Parathyroid adenoma (tissue), 2 donors: ENCODE data around the gene RAB22A.

Source experiments
- H2AFZ ChIP-seq: fragments of 300-600 bp; sonication (generic); one replicate; pipeline ENCODE4 v1.7.0; 2017; ENCODE audit warnings: antibody characterized with exemption, mild to moderate bottlenecking
- H3K27ac ChIP-seq: fragments of 300-600 bp; sonication (generic); one replicate; pipeline ENCODE4 v1.7.0; 2017
- H3K27me3 ChIP-seq: fragments of 300-600 bp; sonication (generic); one replicate; pipeline ENCODE4 v1.7.0; 2017; ENCODE audit warnings: low read length; ENCODE audit not compliant: control insufficient read depth, insufficient read depth
- H3K36me3 ChIP-seq: fragments of 300-600 bp; sonication (generic); one replicate; pipeline ENCODE4 v1.7.0; 2017; ENCODE audit warnings: low read length; ENCODE audit not compliant: control insufficient read depth, insufficient read depth
- H3K4me1 ChIP-seq: fragments of 300-600 bp; sonication (generic); one replicate; pipeline ENCODE4 v1.7.0; 2017; ENCODE audit warnings: control low read depth
- H3K4me2 ChIP-seq: fragments of 300-600 bp; sonication (generic); one replicate; pipeline ENCODE4 v1.7.0; 2017; ENCODE audit warnings: low read length
- H3K4me3 ChIP-seq: fragments of 300-600 bp; sonication (generic); one replicate; pipeline ENCODE4 v1.7.0; 2017; ENCODE audit warnings: low read depth, low read length
- H3K79me2 ChIP-seq: fragments of 300-600 bp; sonication (generic); one replicate; pipeline ENCODE4 v1.7.0; 2017; ENCODE audit warnings: control low read depth
- H3K9ac ChIP-seq: fragments of 300-600 bp; sonication (generic); one replicate; pipeline ENCODE4 v1.7.0; 2017; ENCODE audit warnings: mild to moderate bottlenecking
- H3K9me3 ChIP-seq: fragments of 300-600 bp; sonication (generic); one replicate; pipeline ENCODE4 v1.7.0; 2017; ENCODE audit warnings: low read length; ENCODE audit not compliant: control insufficient read depth
- CTCF ChIP-seq: fragments of 300-600 bp; sonication (generic); IDR thresholded peaks from one replicate; pipeline ENCODE4 v1.7.0; 2017; ENCODE audit warnings: antibody characterized with exemption, mild to moderate bottlenecking
- donor health status: primary hyperparathyroidism.

Gene RAB22A

DNA sequence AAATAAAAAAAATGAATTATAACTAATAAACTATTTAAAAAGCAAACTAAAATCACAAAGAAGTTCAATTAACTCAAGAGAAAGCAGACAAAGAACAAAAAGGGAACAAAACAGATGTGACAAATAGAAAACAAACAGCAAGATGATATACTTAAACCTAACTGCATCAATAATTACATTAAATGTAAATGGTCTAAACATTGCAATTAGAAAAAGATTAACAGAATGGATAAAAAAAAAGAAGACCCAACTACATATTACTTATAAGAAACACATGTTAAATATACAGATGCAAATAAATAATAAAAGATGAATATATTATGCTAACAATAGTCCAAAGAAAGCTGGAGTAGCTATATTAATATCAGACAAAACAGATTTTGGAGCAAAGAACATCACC lies 35.1 kb upstream of the RAB22A start:
- no peaks in the 10 kb centered on the region for H3K9me3 ChIP-seq
- H3K79me2 ChIP-seq: peaks cover 3% of the 10 kb centered on the region
- no peak overlapping the region for H3K9ac ChIP-seq
- H3K36me3 ChIP-seq: no peaks in the 10 kb centered on the region
- H3K27ac ChIP-seq: no peak overlapping the region
- no peaks in the 10 kb centered on the region for H3K4me1 ChIP-seq
- H2AFZ ChIP-seq: no peak overlapping the region
- H3K4me2 ChIP-seq: no peak overlapping the region
- no peaks in the 10 kb centered on the region for H3K27me3 ChIP-seq
- TF ChIP-seq CTCF: no peak
- H3K4me3 ChIP-seq: no peak overlapping the region

- Histone ChIP-seq H2AFZ (no peak overlapping the region), H3K79me2 (peaks cover 10% of the 10 kb centered on the region)
- no peak for TF ChIP-seq CTCF
These were observed 32.4 kb upstream of the RAB22A start for GRCh38 chr20:58277107-58277506.

GRCh38 chr20:58277578-58278472 lies 31.7 kb upstream of the RAB22A start:
- H3K4me1 ChIP-seq: no peaks in the 10 kb centered on the region
- no peak overlapping the region for H3K9ac ChIP-seq
- H2AFZ ChIP-seq: no peak overlapping the region
- TF ChIP-seq CTCF: no peak
- H3K36me3 ChIP-seq: no peaks in the 10 kb centered on the region
- H3K9me3 ChIP-seq: no peaks in the 10 kb centered on the region
- H3K79me2 ChIP-seq: peaks cover 10% of the 10 kb centered on the region
- no peaks in the 10 kb centered on the region for H3K27me3 ChIP-seq
- no peak overlapping the region for H3K4me2 ChIP-seq
- H3K27ac ChIP-seq: no peak overlapping the region
- H3K4me3 ChIP-seq: no peak overlapping the region

More at GRCh38 chr20:58277107-58277506, 32.4 kb upstream of the RAB22A start:
- H3K9me3 ChIP-seq: no peaks in the 10 kb centered on the region
- no peaks in the 10 kb centered on the region for H3K27me3 ChIP-seq
- no peaks in the 10 kb centered on the region for H3K4me1 ChIP-seq
- no peak overlapping the region for H3K4me2 ChIP-seq
- H3K9ac ChIP-seq: no peak overlapping the region
- no peak overlapping the region for H3K4me3 ChIP-seq
- H3K27ac ChIP-seq: no peak overlapping the region
- no peaks in the 10 kb centered on the region for H3K36me3 ChIP-seq

GRCh38 chr20:58286729-58287128 lies 22.8 kb upstream of the RAB22A start:
- no peak overlapping the region for H3K4me3 ChIP-seq
- no peak for TF ChIP-seq CTCF
- H3K4me1 ChIP-seq: no peaks in the 10 kb centered on the region

DNA sequence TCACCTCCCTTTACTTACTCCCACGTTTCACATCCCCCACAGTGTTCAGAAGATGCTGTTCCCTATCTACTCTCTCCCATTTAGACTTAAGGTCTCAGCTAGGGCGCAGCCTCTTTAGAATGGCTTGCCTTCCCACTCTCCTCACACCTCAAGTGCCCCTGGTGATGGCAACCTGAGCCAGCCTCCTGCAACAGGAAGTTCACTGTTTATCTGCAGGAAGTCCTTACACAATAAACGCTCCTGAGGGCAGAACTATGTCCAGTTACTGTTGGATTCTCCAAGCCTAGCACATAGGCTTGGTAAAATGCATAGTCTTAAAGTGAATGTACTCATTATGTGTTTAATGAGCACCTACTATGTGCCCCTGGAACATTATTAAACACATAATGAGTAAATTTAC lies 21.9 kb upstream of the RAB22A start:
- Histone ChIP-seq H3K36me3 (no peaks in the 10 kb centered on the region), H3K9ac (no peak overlapping the region)

More at GRCh38 chr20:58286729-58287128, 22.8 kb upstream of the RAB22A start:
- Histone ChIP-seq H3K27ac (no peak overlapping the region), H3K79me2 (peaks cover 3% of the 10 kb centered on the region), H3K9ac (no peak overlapping the region), H3K9me3 (no peaks in the 10 kb centered on the region), H3K27me3 (no peaks in the 10 kb centered on the region), H3K4me2 (no peak overlapping the region), H2AFZ (no peak overlapping the region), H3K36me3 (no peaks in the 10 kb centered on the region)

More for the DNA sequence above, 21.9 kb upstream of the RAB22A start:
- TF ChIP-seq CTCF: no peak
- no peak overlapping the region for H3K27ac ChIP-seq
- peaks cover 4% of the 10 kb centered on the region for H3K79me2 ChIP-seq
- H3K4me1 ChIP-seq: no peaks in the 10 kb centered on the region
- H2AFZ ChIP-seq: no peak overlapping the region
- no peaks in the 10 kb centered on the region for H3K27me3 ChIP-seq
- H3K4me3 ChIP-seq: no peak overlapping the region
- no peaks in the 10 kb centered on the region for H3K9me3 ChIP-seq
- H3K4me2 ChIP-seq: no peak overlapping the region
